H1 (cell line): Measurements from ENCODE around the gene MAK. TPM values are rescaled to one million over a fixed set of nuclear protein-coding genes. Genes with fewer than 3 reads are reported as not detected.

Source experiments
- CTCF ChIA-PET: fragments of 300-600 bp; sonication (Branson Sonifier 250); formaldehyde crosslinking; loops from one replicate; lab custom pipeline; 2021; ENCODE audit not compliant: partially characterized antibody; lab: Charles Lee
- POLR2A ChIA-PET: fragments of 300-600 bp; sonication (Branson Sonifier 250); formaldehyde crosslinking; loops from one replicate; lab custom pipeline; 2021; ENCODE audit warnings: inconsistent platforms; ENCODE audit not compliant: partially characterized antibody; lab: Charles Lee
- DNase-seq, 2 experiments: peaks; one replicate each; pipeline versions ENCODE4 v3.0.0 to v3.0.0-alpha.2; 2010 to 2022; ENCODE audit warnings: low spot score in 2 of 2, low read depth in 1 of 2, mixed read lengths in 1 of 2
- FAIRE-seq: peaks from 2 replicates; lab custom pipeline; 2011; peaks lifted over from hg19 to GRCh38; lab: Jason Lieb, UNC
- H2AFZ ChIP-seq: 2 replicates; pipeline ENCODE4 v1.8.1; 2012; ENCODE audit warnings: low read length, inconsistent platforms
- H2AK5ac ChIP-seq: 2 replicates; pipeline ENCODE4 v1.6.1; 2013; ENCODE audit warnings: low read depth, low read length
- H2BK120ac ChIP-seq: replicated peaks from 2 replicates; pipeline ENCODE3; 2013; ENCODE audit warnings: low read depth, low read length, inconsistent platforms
- H2BK12ac ChIP-seq: 2 replicates; pipeline ENCODE4 v1.6.1; 2013; ENCODE audit warnings: low read depth, low read length
- H2BK15ac ChIP-seq: 2 replicates; pipeline ENCODE4 v1.6.1; 2013; ENCODE audit warnings: low read length
- H2BK20ac ChIP-seq: 2 replicates; pipeline ENCODE4 v1.6.1; 2013; ENCODE audit warnings: low read length
- H2BK5ac ChIP-seq: 2 replicates; pipeline ENCODE4 v1.6.1; 2013; ENCODE audit warnings: low read depth, low read length
- H3K14ac ChIP-seq: 2 replicates; pipeline ENCODE4 v1.6.1; 2013; ENCODE audit warnings: inconsistent platforms; ENCODE audit not compliant: insufficient read length
- H3K18ac ChIP-seq: 2 replicates; pipeline ENCODE4 v1.6.1; 2013; ENCODE audit warnings: low read length; ENCODE audit errors: extremely low read depth
- H3K23ac ChIP-seq: 2 replicates; pipeline ENCODE4 v1.6.1; 2013; ENCODE audit warnings: inconsistent platforms; ENCODE audit not compliant: insufficient read length
- H3K23me2 ChIP-seq: 2 replicates; pipeline ENCODE4 v1.6.1; 2013; ENCODE audit warnings: low read depth, low read length
- H3K27ac ChIP-seq: 2 replicates; pipeline ENCODE4 v1.6.1; 2011; ENCODE audit warnings: low read depth, low read length, inconsistent platforms
- H3K27me3 ChIP-seq, 4 experiments: replicated peaks in 1 of 4; 1 replicate in 1 of 4; 2 replicates in 3 of 4; pipeline versions ENCODE4 v1.6.1 to v1.8.1; 2011 to 2013; ENCODE audit warnings: low read length in 3 of 4, mild to moderate bottlenecking in 3 of 4, inconsistent platforms in 2 of 4, mixed read lengths in 2 of 4, moderate library complexity in 1 of 4; ENCODE audit not compliant: control insufficient read depth in 3 of 4, insufficient read depth in 3 of 4; ENCODE audit errors: extremely low read depth in 1 of 4
- H3K36me3 ChIP-seq, 4 experiments: 2 replicates each; pipeline versions ENCODE4 v1.6.1 to v1.8.1; 2011 to 2013; ENCODE audit warnings: mild to moderate bottlenecking in 4 of 4, low read length in 3 of 4, moderate library complexity in 2 of 4, control low read depth in 1 of 4, inconsistent platforms in 1 of 4; ENCODE audit not compliant: insufficient read depth in 4 of 4, control insufficient read depth in 2 of 4
- H3K4ac ChIP-seq: replicated peaks from 2 replicates; pipeline ENCODE3; 2013; ENCODE audit warnings: low read length, low read depth, mixed read lengths, inconsistent platforms; ENCODE audit not compliant: insufficient read length
- H3K4me1 ChIP-seq, 4 experiments: replicated peaks in 1 of 4; 1 replicate in 1 of 4; 2 replicates in 3 of 4; pipeline versions ENCODE4 v1.6.1 to v1.8.1; 2011 to 2013; ENCODE audit warnings: low read length in 3 of 4, inconsistent platforms in 2 of 4, mixed read lengths in 1 of 4; ENCODE audit not compliant: insufficient read depth in 4 of 4, control insufficient read depth in 3 of 4
- H3K4me2 ChIP-seq, 2 experiments: 2 replicates each; pipeline versions ENCODE4 v1.6.1 to v1.8.1; 2011 to 2013; ENCODE audit warnings: low read depth in 2 of 2, low read length in 2 of 2, control low read depth in 1 of 2, inconsistent platforms in 1 of 2, mild to moderate bottlenecking in 1 of 2; ENCODE audit not compliant: insufficient read depth in 1 of 2
- H3K4me3 ChIP-seq, 4 experiments: fragments of 200-600, 300-600 bp in 1 of 4; sonication (generic), shearing (Covaris generic), sonication (Bioruptor Twin) in 1 of 4; 2 replicates each; pipeline versions ENCODE4 v1.5.1 to v1.8.1; 2011 to 2016; ENCODE audit warnings: low read length in 4 of 4, low read depth in 3 of 4, control low read depth in 2 of 4, inconsistent platforms in 2 of 4, mild to moderate bottlenecking in 2 of 4, mixed read lengths in 1 of 4, moderate library complexity in 1 of 4; ENCODE audit not compliant: insufficient read depth in 2 of 4; ENCODE audit errors: extremely low read depth in 1 of 4
- H3K56ac ChIP-seq: replicated peaks from 2 replicates; pipeline ENCODE3; 2013; ENCODE audit warnings: low read depth, mild to moderate bottlenecking, mixed read lengths, low read length, inconsistent platforms; ENCODE audit not compliant: insufficient read length
- H3K79me1 ChIP-seq: 2 replicates; pipeline ENCODE4 v1.6.1; 2013; ENCODE audit warnings: low read depth, low read length, control low read depth
- H3K79me2 ChIP-seq, 2 experiments: 2 replicates each; pipeline versions ENCODE4 v1.6.1 to v1.8.1; 2012 to 2013; ENCODE audit warnings: low read length in 2 of 2, mild to moderate bottlenecking in 2 of 2, inconsistent platforms in 1 of 2; ENCODE audit not compliant: insufficient read depth in 2 of 2, control insufficient read depth in 1 of 2
- H3K9ac ChIP-seq, 4 experiments: replicated peaks in 1 of 4; 1 replicate in 1 of 4; 2 replicates in 3 of 4; pipeline versions ENCODE4 v1.6.1 to v1.8.1; 2011 to 2013; ENCODE audit warnings: low read depth in 3 of 4, low read length in 3 of 4, control low read depth in 2 of 4, mild to moderate bottlenecking in 2 of 4, moderate library complexity in 2 of 4, inconsistent platforms in 1 of 4; ENCODE audit errors: extremely low read depth in 1 of 4
- H3K9me3 ChIP-seq, 2 experiments: 2 replicates each; pipeline versions ENCODE4 v1.6.1 to v1.8.1; 2012 to 2013; ENCODE audit warnings: mild to moderate bottlenecking in 2 of 2, moderate library complexity in 2 of 2, control low read depth in 1 of 2, inconsistent platforms in 1 of 2, low read depth in 1 of 2, low read length in 1 of 2, mixed read lengths in 1 of 2; ENCODE audit not compliant: insufficient read depth in 2 of 2
- H4K20me1 ChIP-seq, 2 experiments: replicated peaks in 1 of 2; 2 replicates each; pipeline versions ENCODE3 to v1.8.1; 2011 to 2013; ENCODE audit warnings: inconsistent platforms in 2 of 2, low read length in 2 of 2, mild to moderate bottlenecking in 1 of 2; ENCODE audit not compliant: insufficient read depth in 2 of 2, control insufficient read depth in 1 of 2
- H4K5ac ChIP-seq: 2 replicates; pipeline ENCODE4 v1.6.1; 2013; ENCODE audit warnings: low read length, low read depth, mixed read lengths, inconsistent platforms; ENCODE audit not compliant: insufficient read length
- H4K8ac ChIP-seq: 2 replicates; pipeline ENCODE4 v1.8.0; 2013; ENCODE audit warnings: mild to moderate bottlenecking, moderate library complexity, low read length, inconsistent platforms; ENCODE audit not compliant: insufficient read depth; ENCODE audit errors: extremely low read depth
- H4K91ac ChIP-seq: replicated peaks from 2 replicates; pipeline ENCODE3; 2013; ENCODE audit warnings: low read length, mixed read lengths, inconsistent platforms; ENCODE audit not compliant: insufficient read length
- CEBPB ChIP-seq: IDR thresholded peaks from 2 replicates; pipeline ENCODE4 v1.6.1; 2012; ENCODE audit warnings: low read depth, low read length
- EP300 ChIP-seq, 2 experiments: IDR thresholded peaks; 1 replicate in 1 of 2; 2 replicates in 1 of 2; pipeline ENCODE4 v1.6.1; 2011 to 2012; ENCODE audit warnings: low read depth in 2 of 2, low read length in 2 of 2, mild to moderate bottlenecking in 2 of 2, borderline replicate concordance in 1 of 2, inconsistent platforms in 1 of 2, moderate library complexity in 1 of 2
- GTF2F1 ChIP-seq: IDR thresholded peaks from 2 replicates; pipeline ENCODE4 v1.6.1; 2012; ENCODE audit warnings: low read depth, low read length, improper control_type of control experiment, borderline replicate concordance
- KDM1A ChIP-seq: fragments of 200-600, 300-600 bp; sonication (generic); IDR thresholded peaks from 2 replicates; pipeline ENCODE4 v1.7.1; 2016; ENCODE audit warnings: mild to moderate bottlenecking, low read length, borderline replicate concordance
- MAX ChIP-seq: IDR thresholded peaks from 2 replicates; pipeline ENCODE4 v1.6.1; 2012; ENCODE audit warnings: inconsistent platforms
- RBBP5 ChIP-seq: IDR thresholded peaks from 2 replicates; pipeline ENCODE4 v1.7.1; 2012; ENCODE audit warnings: low read depth, mild to moderate bottlenecking, inconsistent platforms, low read length, moderate library complexity, borderline replicate concordance
- RXRA ChIP-seq: IDR thresholded peaks from 2 replicates; pipeline ENCODE4 v1.6.1; 2011; ENCODE audit warnings: low read depth, mild to moderate bottlenecking, low read length, moderate library complexity; ENCODE audit not compliant: insufficient read depth
- SAP30 ChIP-seq: fragments of 300-600 bp; sonication (generic); IDR thresholded peaks from 2 replicates; pipeline ENCODE4 v1.7.1; 2012; ENCODE audit warnings: low read length, moderate library complexity, mild to moderate bottlenecking, inconsistent platforms; ENCODE audit not compliant: insufficient read depth, insufficient replicate concordance
- SIN3A ChIP-seq, 2 experiments: IDR thresholded peaks in 1 of 2; conservative IDR thresholded peaks in 1 of 2; 2 replicates each; pipeline ENCODE4 v1.6.1; 2011 to 2012; ENCODE audit warnings: low read length in 2 of 2, improper control_type of control experiment in 1 of 2, low read depth in 1 of 2, mild to moderate bottlenecking in 1 of 2
- SP1 ChIP-seq: IDR thresholded peaks from 2 replicates; pipeline ENCODE4 v1.6.1; 2011; ENCODE audit warnings: low read depth, low read length
- TAF1 ChIP-seq: IDR thresholded peaks from 2 replicates; pipeline ENCODE4 v1.6.1; 2011; ENCODE audit warnings: mild to moderate bottlenecking, low read depth, low read length
- WGBS, 2 experiments: shearing (Covaris generic) in 1 of 2; methylation state at CpG; one replicate each; pipeline versions ENCODE4 v1.1.6 to v1.1.7; 2013 to 2015; ENCODE audit warnings: low lambda C conversion rate in 2 of 2, mixed read lengths in 2 of 2, inconsistent platforms in 1 of 2, low coverage in 1 of 2, missing lambda C conversion rate in 1 of 2; ENCODE audit not compliant: insufficient replicate concordance in 2 of 2, insufficient coverage in 1 of 2, insufficient read length in 1 of 2; ENCODE audit errors: extremely low coverage in 1 of 2, missing lambda C conversion rate in 1 of 2; 5-methylcytosine and 5-hydroxymethylcytosine counted together
- polyA plus RNA-seq, 7 experiments: library from polyadenylated mRNA; depleted of rRNA in 3 of 7; stranded (reverse) in 5 of 7; unstranded in 2 of 7; fragments of >200 nt in 5 of 7; fragments of 200-250 nt in 2 of 7; gene quantifications; 1 replicate in 5 of 7; 2 replicates in 1 of 7; 4 replicates in 1 of 7; pipeline versions ENCODE4 v1.2.1 to v1.2.3, GENCODE V29; 2011 to 2013; ENCODE audit warnings: missing spikeins in 2 of 7, mixed read lengths in 2 of 7
- total RNA-seq: library from RNA; stranded (reverse); fragmentation: NEBNext Ultra II Directional; extraction: Animal tissue kit (Norgen Biotek cat#: 25700); gene quantifications from 2 replicates; pipeline ENCODE4 v1.2.1, GENCODE V29; 2021
- TF ChIP-seq, protein P1 (sequence below): IDR thresholded peaks from 2 replicates; pipeline ENCODE4 v1.6.1; 2012; ENCODE audit warnings: low read length, inconsistent platforms

The MAK gene
- total and polyA plus RNA-seq, 2 of the 8 experiments (the other 6 are each of a cell fraction or from before 2014, with no cell fraction given), result 0.08 to 0.37 TPM

DNA sequence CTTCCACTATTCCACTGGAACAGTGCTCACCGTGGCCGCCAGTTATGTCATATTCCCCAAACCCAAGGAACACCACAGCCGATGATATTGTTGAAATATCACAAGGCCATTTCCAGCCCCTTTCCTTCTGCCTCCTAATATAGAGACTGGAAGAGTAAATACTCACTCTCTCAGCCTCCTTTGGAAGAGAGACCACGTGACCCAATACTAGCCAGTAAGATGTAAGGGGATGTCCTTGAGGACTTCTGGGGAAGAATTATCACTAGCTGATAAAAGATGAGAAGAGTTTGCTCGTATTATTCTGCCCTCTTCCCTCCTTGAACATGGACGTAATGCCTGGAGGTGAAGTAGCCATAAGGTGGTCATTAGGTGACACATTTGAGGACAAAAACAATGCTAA lies 13.5 kb downstream of the MAK start:
- Histone ChIP-seq H4K91ac (no peak overlapping the region), H2AFZ (no peak overlapping the region), H3K4me2 (no peak overlapping the region), H2BK5ac (no peak overlapping the region), H3K36me3 (no peaks in the 10 kb centered on the region), H2AK5ac (no peak overlapping the region), H2BK12ac (no peak overlapping the region), H3K18ac (no peak overlapping the region), H3K27ac (no peak overlapping the region), H2BK15ac (no peak overlapping the region), H3K9me3 (no peaks in the 10 kb centered on the region), H2BK120ac (no peak overlapping the region), H3K79me2 (no peaks in the 10 kb centered on the region), H3K79me1 (no peaks in the 10 kb centered on the region), H3K4me1 (no peaks in the 10 kb centered on the region; a peak in 1 of 7 replicates), H3K9ac (no peak overlapping the region), H3K27me3 (no peaks in the 10 kb centered on the region), H4K8ac (no peak overlapping the region), H4K20me1 (no peaks in the 10 kb centered on the region), H3K4me3 (no peak overlapping the region), H3K56ac (no peak overlapping the region), H3K23ac (no peak overlapping the region), H3K4ac (no peak overlapping the region), H4K5ac (no peak overlapping the region), H3K23me2 (no peaks in the 10 kb centered on the region), H3K14ac (no peak overlapping the region), H2BK20ac (no peak overlapping the region)
- 92% methylated on average over 6 of the region's 6 CpGs; no CpG with 5 or more reads in 1 of the 2 experiments for WGBS, 2 experiments
- DNase-seq (no peak), FAIRE-seq (no peak)
- ChIA-PET CTCF (interaction anchor here (0.8 to 1.7 kb wide), 2 partner anchors 22 to 59 kb away, joined by 3 to 7 read pairs; no protein-coding TSS in a partner anchor), POLR2A (no interaction called here)
- TF ChIP-seq SP1 (no peak), KDM1A (no peak), RBBP5 (no peak), GTF2F1 (no peak), MAX (no peak), TAF1 (no peak), SIN3A (conservative IDR thresholded peaks at IDR 0.05 in 1 of 2, IDR thresholded peaks at IDR 0.05 in 1 of 2; ENCODE audit: low read depth in 1 of 2, low read length in 2 of 2) (no peak), CEBPB (no peak), RXRA (no peak), EP300 (IDR thresholded peaks at IDR 0.05; ENCODE audit: borderline replicate concordance in 1 of 2, low read depth in 2 of 2, low read length in 2 of 2) (no peak), SAP30 (no peak)
- TF ChIP-seq, protein P1, sequence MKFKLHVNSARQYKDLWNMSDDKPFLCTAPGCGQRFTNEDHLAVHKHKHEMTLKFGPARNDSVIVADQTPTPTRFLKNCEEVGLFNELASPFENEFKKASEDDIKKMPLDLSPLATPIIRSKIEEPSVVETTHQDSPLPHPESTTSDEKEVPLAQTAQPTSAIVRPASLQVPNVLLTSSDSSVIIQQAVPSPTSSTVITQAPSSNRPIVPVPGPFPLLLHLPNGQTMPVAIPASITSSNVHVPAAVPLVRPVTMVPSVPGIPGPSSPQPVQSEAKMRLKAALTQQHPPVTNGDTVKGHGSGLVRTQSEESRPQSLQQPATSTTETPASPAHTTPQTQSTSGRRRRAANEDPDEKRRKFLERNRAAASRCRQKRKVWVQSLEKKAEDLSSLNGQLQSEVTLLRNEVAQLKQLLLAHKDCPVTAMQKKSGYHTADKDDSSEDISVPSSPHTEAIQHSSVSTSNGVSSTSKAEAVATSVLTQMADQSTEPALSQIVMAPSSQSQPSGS, result no peak
